Measurements from ENCODE around the gene PTPN1.

DNA sequence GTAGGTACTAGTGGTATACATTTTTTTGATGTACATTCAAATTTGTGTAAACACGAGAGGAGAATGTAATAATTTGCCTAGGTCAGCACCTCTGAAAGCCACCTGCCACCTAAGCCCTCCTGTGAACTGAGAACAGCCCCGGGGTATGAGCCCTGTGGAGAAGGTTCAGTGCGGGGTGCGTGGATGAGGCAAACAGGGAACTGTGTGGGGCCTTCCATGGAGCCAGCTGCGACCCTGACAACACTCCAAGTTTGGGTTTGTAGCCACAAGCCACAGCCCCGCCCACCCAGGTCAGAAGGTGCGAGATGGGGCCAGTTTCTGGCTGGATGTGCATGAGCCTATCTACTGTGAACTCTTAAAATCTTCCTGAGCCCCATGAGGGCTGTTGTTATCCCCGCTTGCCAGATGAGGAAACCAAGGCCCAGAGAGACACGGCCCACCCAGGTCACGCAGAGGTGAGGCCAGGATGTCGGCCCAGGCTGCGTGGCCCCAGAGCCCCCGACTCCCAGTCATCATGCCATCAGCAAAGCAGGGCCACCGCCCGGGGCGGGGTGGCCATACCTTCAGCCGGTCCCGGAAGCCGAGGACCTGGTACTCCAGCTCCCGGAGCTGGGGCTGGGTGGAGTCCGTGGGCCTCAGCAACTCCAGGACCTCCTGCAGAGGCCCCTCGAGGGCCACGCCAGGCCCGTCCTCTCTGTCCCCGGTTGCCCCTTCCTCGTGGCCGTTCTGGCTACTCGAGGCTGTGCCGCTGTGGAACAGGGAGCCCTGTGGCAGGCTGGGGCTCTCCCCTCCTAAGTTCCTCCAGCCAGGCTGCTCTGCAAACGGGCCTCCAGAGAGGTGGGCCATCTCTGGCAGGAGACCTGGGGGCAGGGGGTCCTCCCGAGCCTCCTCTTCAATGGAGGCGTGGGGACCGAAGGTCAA, 91.6 kb downstream of the PTPN1 start:
- TF ChIP-seq JUND (IDR thresholded peaks at IDR 0.05) (no peak), FOSL2 (IDR thresholded peaks at IDR 0.05; ENCODE audit: borderline replicate concordance, low read depth) (no peak), FOXJ3 (CRISPR knock-in tag; IDR thresholded peaks at IDR 0.05) (no peak), TEAD4 (IDR thresholded peaks at IDR 0.05; ENCODE audit: borderline replicate concordance, insufficient read depth) (no peak), NFIC (IDR thresholded peaks at IDR 0.05; ENCODE audit: borderline replicate concordance) (no peak), GABPA (IDR thresholded peaks at IDR 0.05; ENCODE audit: low read depth) (no peak), NRF1 (IDR thresholded peaks at IDR 0.05; ENCODE audit: low read depth, low read length) (no peak), RAD21 (IDR thresholded peaks at IDR 0.05; ENCODE audit: low read length) (no peak), MXI1 (IDR thresholded peaks at IDR 0.05; ENCODE audit: low read depth, low read length) (no peak)
- TF ChIP-seq, protein P1, sequence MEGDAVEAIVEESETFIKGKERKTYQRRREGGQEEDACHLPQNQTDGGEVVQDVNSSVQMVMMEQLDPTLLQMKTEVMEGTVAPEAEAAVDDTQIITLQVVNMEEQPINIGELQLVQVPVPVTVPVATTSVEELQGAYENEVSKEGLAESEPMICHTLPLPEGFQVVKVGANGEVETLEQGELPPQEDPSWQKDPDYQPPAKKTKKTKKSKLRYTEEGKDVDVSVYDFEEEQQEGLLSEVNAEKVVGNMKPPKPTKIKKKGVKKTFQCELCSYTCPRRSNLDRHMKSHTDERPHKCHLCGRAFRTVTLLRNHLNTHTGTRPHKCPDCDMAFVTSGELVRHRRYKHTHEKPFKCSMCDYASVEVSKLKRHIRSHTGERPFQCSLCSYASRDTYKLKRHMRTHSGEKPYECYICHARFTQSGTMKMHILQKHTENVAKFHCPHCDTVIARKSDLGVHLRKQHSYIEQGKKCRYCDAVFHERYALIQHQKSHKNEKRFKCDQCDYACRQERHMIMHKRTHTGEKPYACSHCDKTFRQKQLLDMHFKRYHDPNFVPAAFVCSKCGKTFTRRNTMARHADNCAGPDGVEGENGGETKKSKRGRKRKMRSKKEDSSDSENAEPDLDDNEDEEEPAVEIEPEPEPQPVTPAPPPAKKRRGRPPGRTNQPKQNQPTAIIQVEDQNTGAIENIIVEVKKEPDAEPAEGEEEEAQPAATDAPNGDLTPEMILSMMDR (IDR thresholded peaks at IDR 0.05) = no peak
- TF ChIP-seq, protein P2, sequence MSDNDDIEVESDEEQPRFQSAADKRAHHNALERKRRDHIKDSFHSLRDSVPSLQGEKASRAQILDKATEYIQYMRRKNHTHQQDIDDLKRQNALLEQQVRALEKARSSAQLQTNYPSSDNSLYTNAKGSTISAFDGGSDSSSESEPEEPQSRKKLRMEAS (IDR thresholded peaks at IDR 0.05; ENCODE audit: low read depth) = no peak
- TF ChIP-seq, protein P3, sequence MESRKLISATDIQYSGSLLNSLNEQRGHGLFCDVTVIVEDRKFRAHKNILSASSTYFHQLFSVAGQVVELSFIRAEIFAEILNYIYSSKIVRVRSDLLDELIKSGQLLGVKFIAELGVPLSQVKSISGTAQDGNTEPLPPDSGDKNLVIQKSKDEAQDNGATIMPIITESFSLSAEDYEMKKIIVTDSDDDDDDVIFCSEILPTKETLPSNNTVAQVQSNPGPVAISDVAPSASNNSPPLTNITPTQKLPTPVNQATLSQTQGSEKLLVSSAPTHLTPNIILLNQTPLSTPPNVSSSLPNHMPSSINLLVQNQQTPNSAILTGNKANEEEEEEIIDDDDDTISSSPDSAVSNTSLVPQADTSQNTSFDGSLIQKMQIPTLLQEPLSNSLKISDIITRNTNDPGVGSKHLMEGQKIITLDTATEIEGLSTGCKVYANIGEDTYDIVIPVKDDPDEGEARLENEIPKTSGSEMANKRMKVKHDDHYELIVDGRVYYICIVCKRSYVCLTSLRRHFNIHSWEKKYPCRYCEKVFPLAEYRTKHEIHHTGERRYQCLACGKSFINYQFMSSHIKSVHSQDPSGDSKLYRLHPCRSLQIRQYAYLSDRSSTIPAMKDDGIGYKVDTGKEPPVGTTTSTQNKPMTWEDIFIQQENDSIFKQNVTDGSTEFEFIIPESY (IDR thresholded peaks at IDR 0.05; ENCODE audit: borderline replicate concordance, low read depth) = no peak
